Left lung (tissue), 10 donors: Measurements from ENCODE around the gene RASD1. TPM values are rescaled to one million over a fixed set of nuclear protein-coding genes. Genes with fewer than 3 reads are reported as not detected.
"Not testable (repeated sequence)": the region's sequence is repeated elsewhere in the genome, so short reads cannot be mapped to it uniquely, and the experiment has no call there.

Experiments
- ATAC-seq: fragments of 200-7000 bp; cut with Tn5 transposase; one replicate; pipeline ENCODE4 v1.9.1; 2020; ENCODE audit warnings: moderate library complexity
- DNase-seq, 4 donors: peaks; one replicate each; pipeline ENCODE4 v3.0.0-alpha.2; 2013 to 2020
- H3K27ac ChIP-seq, 2 donors: fragments of 200-600 bp; sonication (generic) in 1 of 2; one replicate each; pipeline versions ENCODE4 v1.5.0 to v1.8.0; 2020 to 2021
- H3K27me3 ChIP-seq, 2 donors: fragments of 200-600 bp; sonication (generic) in 1 of 2; one replicate each; pipeline versions ENCODE4 v1.5.0 to v1.8.0; 2020 to 2021
- H3K36me3 ChIP-seq, 2 donors: fragments of 200-600 bp; sonication (generic) in 1 of 2; one replicate each; pipeline versions ENCODE4 v1.5.0 to v1.8.0; 2020 to 2021
- H3K4me1 ChIP-seq, 2 donors: fragments of 200-600 bp; one replicate each; pipeline ENCODE4 v1.8.0; 2021
- H3K4me3 ChIP-seq, 2 donors: fragments of 200-600 bp; sonication (generic) in 1 of 2; one replicate each; pipeline versions ENCODE4 v1.5.0 to v1.8.0; 2020 to 2021; ENCODE audit warnings: mild to moderate bottlenecking in 1 of 2
- H3K9me3 ChIP-seq, 2 donors: fragments of 200-600 bp; sonication (generic) in 1 of 2; one replicate each; pipeline versions ENCODE4 v1.5.0 to v1.8.0; 2020 to 2021
- CTCF ChIP-seq, 2 donors: fragments of 200-600 bp; sonication (generic) in 1 of 2; IDR thresholded peaks; one replicate each; pipeline versions ENCODE4 v1.5.0 to v1.8.0; 2021; ENCODE audit warnings: antibody characterized with exemption in 2 of 2
- intact Hi-C, 2 donors: fragments of 100-400 bp; cut with DNase I; formaldehyde crosslinking; loops; one replicate each; pipeline versions ENCODE4 v1.11.2 to v1.14.2; 2022
- polyA plus RNA-seq, 6 donors: library from polyadenylated mRNA; unstranded; fragments of 120-200 nt; gene quantifications; one replicate each; pipeline ENCODE4 v1.2.1, GENCODE V29; 2013; ENCODE audit not compliant: insufficient read length in 6 of 6
- total RNA-seq, 2 donors: library from RNA; stranded (reverse); fragmentation: NEBNext Ultra II Directional; extraction: Animal tissue kit (Norgen Biotek cat#: 25700); gene quantifications; one replicate each; pipeline ENCODE4 v1.2.1, GENCODE V29; 2021
- donor health status: DM: no; HTN: yes; CAD: no.
- donor health status: DM: no; HTN: no; CAD: no.

The RASD1 gene
- total and polyA plus RNA-seq, 8 donors = 1.4 to 14.2 (median 2.7) TPM

- Histone ChIP-seq H3K9me3 (no peaks in the 10 kb centered on the region), H3K4me1 (no peaks in the 10 kb centered on the region), H3K4me3 (no peak overlapping the region), H3K27ac (no peak overlapping the region), H3K36me3 (no peaks in the 10 kb centered on the region), H3K27me3 (peaks cover 0 to 7% of the 10 kb centered on the region in 2 donors)
- ATAC-seq = no peak
- intact Hi-C loops = no loop called here
- DNase-seq = no peak
- TF ChIP-seq CTCF (IDR thresholded peaks at IDR 0.05) = no peak
Measured at GRCh38 chr17:17455173-17455572, 41.0 kb downstream of the RASD1 start.

- ATAC-seq = peak; percentile 14
- not testable (repeated sequence) for H3K4me3 ChIP-seq, H3K27me3 ChIP-seq
Measured at GRCh38 chr17:17454700-17455099, 41.5 kb downstream of the RASD1 start.

GRCh38 chr17:17454276-17454675 lies 41.9 kb downstream of the RASD1 start:
- H3K9me3 ChIP-seq = no peaks in the 10 kb centered on the region
- H3K4me1 ChIP-seq = no peaks in the 10 kb centered on the region
- H3K36me3 ChIP-seq = no peaks in the 10 kb centered on the region
- intact Hi-C loops = no loop called here
- DNase-seq (no peak), ATAC-seq (peak; percentile 24)
- H3K4me3 ChIP-seq = no peak overlapping the region
- peaks cover 0 to 7% of the 10 kb centered on the region in 2 donors for H3K27me3 ChIP-seq
- no peak overlapping the region for H3K27ac ChIP-seq
- no peak for TF ChIP-seq CTCF (IDR thresholded peaks at IDR 0.05)

More at GRCh38 chr17:17454700-17455099, 41.5 kb downstream of the RASD1 start:
- H3K27ac ChIP-seq, H3K36me3 ChIP-seq, DNase-seq, H3K9me3 ChIP-seq, intact Hi-C loops, H3K4me1 ChIP-seq: not testable (repeated sequence)

- intact Hi-C loops = no loop called here
- Histone ChIP-seq H3K27me3 (peaks cover 0 to 7% of the 10 kb centered on the region in 2 donors), H3K4me1 (no peaks in the 10 kb centered on the region), H3K9me3 (no peaks in the 10 kb centered on the region), H3K36me3 (no peaks in the 10 kb centered on the region), H3K4me3 (no peak overlapping the region), H3K27ac (no peak overlapping the region)
- ATAC-seq (no peak), DNase-seq (no peak)
- no peak for TF ChIP-seq CTCF (IDR thresholded peaks at IDR 0.05)
Measured at GRCh38 chr17:17453088-17453487, 43.1 kb downstream of the RASD1 start.

- no peaks in the 10 kb centered on the region for H3K9me3 ChIP-seq
- H3K36me3 ChIP-seq = no peaks in the 10 kb centered on the region
- DNase-seq (no peak), ATAC-seq (no peak)
- peaks cover 3 to 14% of the 10 kb centered on the region in 2 donors for H3K4me1 ChIP-seq
- H3K27me3 ChIP-seq = no peaks in the 10 kb centered on the region
- no peak overlapping the region for H3K27ac ChIP-seq
- intact Hi-C loops = no loop called here
- TF ChIP-seq CTCF (IDR thresholded peaks at IDR 0.05) = no peak
- no peak overlapping the region for H3K4me3 ChIP-seq
Measured at GRCh38 chr17:17448723-17449122, 47.5 kb downstream of the RASD1 start.

- DNase-seq (no peak), ATAC-seq (no peak)
- no peaks in the 10 kb centered on the region for H3K27me3 ChIP-seq
- no peak overlapping the region for H3K4me3 ChIP-seq
- no peaks in the 10 kb centered on the region for H3K36me3 ChIP-seq
- no peaks in the 10 kb centered on the region for H3K9me3 ChIP-seq
- no peak overlapping the region for H3K27ac ChIP-seq
- peaks cover 3 to 14% of the 10 kb centered on the region in 2 donors for H3K4me1 ChIP-seq
- intact Hi-C loops = no loop called here
- no peak for TF ChIP-seq CTCF (IDR thresholded peaks at IDR 0.05)
Measured at GRCh38 chr17:17448076-17448475, 48.1 kb downstream of the RASD1 start.
